ENCODE data around the gene CDK4.

The CDK4 gene

DNA sequence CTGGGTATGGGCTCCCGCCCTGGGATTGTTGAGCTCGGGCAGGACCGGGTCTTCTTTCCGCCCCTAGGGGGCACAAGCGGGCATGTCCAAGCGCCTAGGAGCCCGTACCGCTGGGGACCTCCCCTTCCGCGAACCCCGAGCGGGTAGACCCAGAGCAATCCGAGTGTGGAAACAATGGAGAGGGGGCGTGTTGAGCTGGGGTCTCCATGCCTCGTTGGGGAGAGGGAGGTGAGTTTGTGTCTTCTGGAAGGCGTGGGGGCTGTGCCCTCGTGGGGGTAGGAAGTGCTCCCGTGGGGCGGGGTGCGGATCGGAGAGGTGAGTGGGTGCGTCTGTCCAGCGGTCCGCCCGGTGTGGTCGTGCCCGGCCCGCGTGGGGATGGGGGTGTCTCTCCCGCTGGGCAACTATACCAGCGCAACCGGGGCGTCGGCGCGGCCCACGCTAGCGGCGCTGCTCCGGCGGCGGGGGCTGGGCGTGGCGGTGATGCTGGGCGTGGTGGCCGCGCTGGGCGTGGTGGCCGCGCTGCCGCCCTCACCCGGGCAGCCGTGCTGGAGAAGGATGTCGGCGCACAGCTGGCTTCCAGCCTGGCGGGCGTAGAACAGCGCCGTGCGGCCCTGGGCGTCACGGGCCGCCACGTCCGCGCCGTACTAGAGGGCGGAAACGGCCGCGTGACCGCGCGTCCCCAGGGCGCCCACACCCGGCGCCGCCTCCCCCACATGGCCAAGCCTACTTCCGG is 25.8 kb downstream of the CDK4 start:
- peak overlapping the region; percentile 72 for H3K4me3 ChIP-seq (ENCODE audit: low read depth, low read length)
- TF ChIP-seq, protein P1, sequence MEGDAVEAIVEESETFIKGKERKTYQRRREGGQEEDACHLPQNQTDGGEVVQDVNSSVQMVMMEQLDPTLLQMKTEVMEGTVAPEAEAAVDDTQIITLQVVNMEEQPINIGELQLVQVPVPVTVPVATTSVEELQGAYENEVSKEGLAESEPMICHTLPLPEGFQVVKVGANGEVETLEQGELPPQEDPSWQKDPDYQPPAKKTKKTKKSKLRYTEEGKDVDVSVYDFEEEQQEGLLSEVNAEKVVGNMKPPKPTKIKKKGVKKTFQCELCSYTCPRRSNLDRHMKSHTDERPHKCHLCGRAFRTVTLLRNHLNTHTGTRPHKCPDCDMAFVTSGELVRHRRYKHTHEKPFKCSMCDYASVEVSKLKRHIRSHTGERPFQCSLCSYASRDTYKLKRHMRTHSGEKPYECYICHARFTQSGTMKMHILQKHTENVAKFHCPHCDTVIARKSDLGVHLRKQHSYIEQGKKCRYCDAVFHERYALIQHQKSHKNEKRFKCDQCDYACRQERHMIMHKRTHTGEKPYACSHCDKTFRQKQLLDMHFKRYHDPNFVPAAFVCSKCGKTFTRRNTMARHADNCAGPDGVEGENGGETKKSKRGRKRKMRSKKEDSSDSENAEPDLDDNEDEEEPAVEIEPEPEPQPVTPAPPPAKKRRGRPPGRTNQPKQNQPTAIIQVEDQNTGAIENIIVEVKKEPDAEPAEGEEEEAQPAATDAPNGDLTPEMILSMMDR (IDR thresholded peaks at IDR 0.05; ENCODE audit: low read depth, low read length, missing control alignments): peak; percentile 87
- in situ Hi-C loops (cut with HindIII; ENCODE audit: low sequenced_read_pairs): no loop called here
- peak; percentile 47 for DNase-seq (ENCODE audit: low read depth)

DNA sequence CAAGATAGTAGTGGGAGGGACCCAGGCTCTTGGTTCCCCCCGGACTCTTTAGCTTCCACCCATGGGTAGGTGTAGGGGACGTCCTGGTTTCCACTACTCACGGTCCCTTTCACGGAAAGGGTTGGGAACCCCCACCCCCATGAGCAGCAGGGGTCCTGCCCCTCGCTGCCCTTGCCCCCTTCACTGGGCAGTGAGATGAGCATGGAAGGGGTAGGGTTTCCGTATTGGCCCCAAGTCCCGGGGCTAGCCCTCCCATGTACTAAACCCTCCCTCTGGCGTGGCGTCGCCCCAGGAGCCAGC is 26.3 kb downstream of the CDK4 start:
- peak overlapping the region; percentile 72 for H3K4me3 ChIP-seq (ENCODE audit: low read depth, low read length)
- TF ChIP-seq, protein P1 (IDR thresholded peaks at IDR 0.05; ENCODE audit: low read depth, low read length, missing control alignments): no peak
- DNase-seq (ENCODE audit: low read depth): no peak
- in situ Hi-C loops (cut with HindIII; ENCODE audit: low sequenced_read_pairs): no loop called here

GRCh38 chr12:57724936-57725740 is 27.0 kb downstream of the CDK4 start:
- no peak for DNase-seq (ENCODE audit: low read depth)
- TF ChIP-seq, protein P1 (IDR thresholded peaks at IDR 0.05; ENCODE audit: low read depth, low read length, missing control alignments): no peak
- H3K4me3 ChIP-seq (ENCODE audit: low read depth, low read length): no peak overlapping the region
- in situ Hi-C loops (cut with HindIII; ENCODE audit: low sequenced_read_pairs): no loop called here

- H3K4me3 ChIP-seq (ENCODE audit: low read depth, low read length): no peak overlapping the region
- in situ Hi-C loops (cut with HindIII; ENCODE audit: low sequenced_read_pairs): no loop called here
- no peak for DNase-seq (ENCODE audit: low read depth)
- TF ChIP-seq, protein P1 (IDR thresholded peaks at IDR 0.05; ENCODE audit: low read depth, low read length, missing control alignments): no peak
Measured at GRCh38 chr12:57724003-57724935, 27.8 kb downstream of the CDK4 start.

GRCh38 chr12:57723630-57723962 is 28.5 kb downstream of the CDK4 start:
- DNase-seq (ENCODE audit: low read depth): no peak
- no peak overlapping the region for H3K4me3 ChIP-seq (ENCODE audit: low read depth, low read length)
- TF ChIP-seq, protein P1 (IDR thresholded peaks at IDR 0.05; ENCODE audit: low read depth, low read length, missing control alignments): no peak
- in situ Hi-C loops (cut with HindIII; ENCODE audit: low sequenced_read_pairs): no loop called here

Measured in astrocyte of the cerebellum (primary cell).